K562 (cell line): Measurements from ENCODE around the gene DPH2. TPM values are rescaled to one million over a fixed set of nuclear protein-coding genes. Genes with fewer than 3 reads are reported as not detected.
A peak's percentile ranks its signal among the peaks of the same experiment; 100 is the strongest.

Source experiments
- RB1 ChIP-seq: fragments of 450-650 bp; IDR thresholded peaks from 2 replicates; pipeline ENCODE4 v1.6.1; 2017; ENCODE audit warnings: low read depth, mild to moderate bottlenecking
- RNF2 ChIP-seq: sonication (generic); IDR thresholded peaks from 2 replicates; pipeline ENCODE4 v1.6.1; 2016
- SRSF3 ChIP-seq: fragments of 200-400 bp; formaldehyde crosslinking; IDR thresholded peaks from 2 replicates; pipeline ENCODE4 v1.6.1; 2016; ENCODE audit warnings: mild to moderate bottlenecking, low read length, moderate library complexity; ENCODE audit not compliant: insufficient read depth
- ZNF77 ChIP-seq: fragments of 250-450 bp; sonication (Bioruptor Pico); IDR thresholded peaks from 2 replicates; pipeline ENCODE4 v1.5.0; 2020
- polyA plus RNA-seq, 8 experiments: library from polyadenylated mRNA; depleted of rRNA in 4 of 8; stranded (reverse) in 5 of 8; unstranded in 3 of 8; fragments of >200 nt; fragmentation: Nextera tagmentation in 2 of 8; fragmentation: Illumina TruSeq in 1 of 8; extraction: Ambion mirVana in 2 of 8; extraction: Trizol in 1 of 8; gene quantifications; 2 replicates each; pipeline versions ENCODE4 v1.2.1 to v1.2.3, GENCODE V29; 2011 to 2014; ENCODE audit warnings: inconsistent platforms in 1 of 8, missing spikeins in 1 of 8
- total RNA-seq, 7 experiments: library from RNA; depleted of rRNA in 6 of 7; stranded (reverse); fragments of >200 nt in 6 of 7; fragmentation: Illumina TruSeq in 2 of 7; extraction: Trizol in 2 of 7; gene quantifications; 2 replicates each; pipeline versions ENCODE4 v1.2.1 to v1.2.3, GENCODE V29; 2011 to 2021; ENCODE audit warnings: low replicate concordance in 1 of 7
- TF ChIP-seq, protein P1 (sequence below): fragments of 450-650 bp; IDR thresholded peaks from 2 replicates; pipeline ENCODE4 v1.6.1; 2016; ENCODE audit warnings: mild to moderate bottlenecking
- TF ChIP-seq, protein P2 (sequence below): fragments of 200-800 bp; sonication (Bioruptor generic); IDR thresholded peaks from 2 replicates; pipeline ENCODE4 v1.6.1; 2017; ENCODE audit warnings: missing genetic modification characterization, missing compliant biosample characterization
- TF ChIP-seq, protein P3 (sequence below), 2 experiments: fragments of 250-450 bp in 1 of 2; fragments of 450-650 bp in 1 of 2; sonication (Bioruptor Pico) in 1 of 2; IDR thresholded peaks; 2 replicates each; pipeline versions ENCODE4 v1.6.1 to v1.8.0; 2016 to 2021; ENCODE audit warnings: mild to moderate bottlenecking in 2 of 2, moderate library complexity in 2 of 2, missing compliant biosample characterization in 1 of 2, missing genetic modification characterization in 1 of 2
- TF ChIP-seq, protein P4 (sequence below): fragments of 250-450 bp; sonication (Bioruptor Pico); IDR thresholded peaks from 2 replicates; pipeline ENCODE4 v1.9.0; 2021; ENCODE audit warnings: mild to moderate bottlenecking, inconsistent platforms
- TF ChIP-seq, protein P5 (sequence below): fragments of 450-650 bp; formaldehyde crosslinking; IDR thresholded peaks from 2 replicates; pipeline ENCODE4 v1.4.0; 2020; ENCODE audit warnings: mild to moderate bottlenecking, moderate library complexity
- TF ChIP-seq, protein P6 (sequence below): fragments of 250-450 bp; sonication (Bioruptor Pico); IDR thresholded peaks from 2 replicates; pipeline ENCODE4 v1.8.0; 2021; ENCODE audit warnings: borderline replicate concordance, mild to moderate bottlenecking, moderate library complexity; ENCODE audit not compliant: poor library complexity, severe bottlenecking
- TF ChIP-seq, protein P7 (sequence below), 3 experiments: IDR thresholded peaks in 2 of 3; conservative IDR thresholded peaks in 1 of 3; 2 replicates each; pipeline ENCODE4 v1.5.1; 2011 to 2012; ENCODE audit warnings: low read length in 3 of 3, mild to moderate bottlenecking in 3 of 3, control low read depth in 2 of 3, improper control_type of control experiment in 1 of 3, inconsistent platforms in 1 of 3, low read depth in 1 of 3, mixed read lengths in 1 of 3, moderate library complexity in 1 of 3; ENCODE audit not compliant: insufficient read depth in 2 of 3
- TF ChIP-seq, protein P8 (sequence below): fragments of 250-450 bp; sonication (Bioruptor Pico); IDR thresholded peaks from 2 replicates; pipeline ENCODE4 v1.5.0; 2021

The DPH2 gene
- total and polyA plus RNA-seq, 9 of the 15 experiments (the other 6 are each of a cell fraction or from before 2014, with no cell fraction given): 17.9 to 94.1 (median 68.1) TPM

DNA sequence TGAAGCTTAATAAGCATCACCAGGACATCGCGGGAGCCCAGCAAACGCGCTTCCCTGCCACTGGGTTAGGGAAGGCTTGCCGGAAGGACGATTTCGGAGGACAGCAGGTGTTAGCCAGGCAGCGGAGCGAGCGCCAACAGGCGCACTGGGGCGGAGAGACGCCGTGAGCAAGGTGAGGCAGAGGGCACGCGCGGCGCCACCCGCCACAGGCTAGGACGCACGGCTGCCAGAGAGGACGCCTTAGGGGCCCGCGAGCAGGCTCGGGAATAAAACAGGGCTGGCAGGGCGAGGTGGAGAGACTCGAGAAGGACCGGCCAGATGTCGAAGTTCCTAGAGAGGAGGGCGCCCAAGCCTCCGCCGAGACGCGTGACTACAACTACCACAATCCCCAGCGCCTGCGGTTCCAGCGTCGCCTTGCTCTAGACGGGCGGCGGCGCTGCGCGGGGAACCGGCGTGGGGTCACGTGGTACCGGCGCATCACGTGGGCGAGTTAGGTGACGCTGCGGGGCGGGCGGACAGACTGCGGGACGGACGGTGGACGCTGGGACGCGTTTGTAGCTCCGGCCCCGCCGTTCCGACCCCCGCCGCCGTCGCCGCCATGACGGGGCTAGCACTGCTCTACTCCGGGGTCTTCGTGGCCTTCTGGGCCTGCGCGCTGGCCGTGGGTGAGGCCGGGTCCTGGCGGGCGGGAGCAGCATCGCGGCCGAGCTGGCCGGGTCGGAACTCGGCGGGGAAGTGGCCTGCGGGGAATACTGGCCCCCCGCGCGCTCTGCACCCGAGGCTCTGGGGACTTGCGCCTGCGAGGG lies 4.8 kb downstream of the DPH2 start, which contains the start of gene ATP6V0B (continued):
- TF ChIP-seq, protein P1, sequence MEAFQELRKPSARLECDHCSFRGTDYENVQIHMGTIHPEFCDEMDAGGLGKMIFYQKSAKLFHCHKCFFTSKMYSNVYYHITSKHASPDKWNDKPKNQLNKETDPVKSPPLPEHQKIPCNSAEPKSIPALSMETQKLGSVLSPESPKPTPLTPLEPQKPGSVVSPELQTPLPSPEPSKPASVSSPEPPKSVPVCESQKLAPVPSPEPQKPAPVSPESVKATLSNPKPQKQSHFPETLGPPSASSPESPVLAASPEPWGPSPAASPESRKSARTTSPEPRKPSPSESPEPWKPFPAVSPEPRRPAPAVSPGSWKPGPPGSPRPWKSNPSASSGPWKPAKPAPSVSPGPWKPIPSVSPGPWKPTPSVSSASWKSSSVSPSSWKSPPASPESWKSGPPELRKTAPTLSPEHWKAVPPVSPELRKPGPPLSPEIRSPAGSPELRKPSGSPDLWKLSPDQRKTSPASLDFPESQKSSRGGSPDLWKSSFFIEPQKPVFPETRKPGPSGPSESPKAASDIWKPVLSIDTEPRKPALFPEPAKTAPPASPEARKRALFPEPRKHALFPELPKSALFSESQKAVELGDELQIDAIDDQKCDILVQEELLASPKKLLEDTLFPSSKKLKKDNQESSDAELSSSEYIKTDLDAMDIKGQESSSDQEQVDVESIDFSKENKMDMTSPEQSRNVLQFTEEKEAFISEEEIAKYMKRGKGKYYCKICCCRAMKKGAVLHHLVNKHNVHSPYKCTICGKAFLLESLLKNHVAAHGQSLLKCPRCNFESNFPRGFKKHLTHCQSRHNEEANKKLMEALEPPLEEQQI: no peak
- TF ChIP-seq ZNF77 (CRISPR knock-in tag): no peak
- TF ChIP-seq RB1: peak; percentile 81; the same call in 1 of the 2 replicates
- 0 out of 2 replicates have a peak, but pooled peaks have one; percentile 67 for TF ChIP-seq RNF2
- TF ChIP-seq, protein P2, sequence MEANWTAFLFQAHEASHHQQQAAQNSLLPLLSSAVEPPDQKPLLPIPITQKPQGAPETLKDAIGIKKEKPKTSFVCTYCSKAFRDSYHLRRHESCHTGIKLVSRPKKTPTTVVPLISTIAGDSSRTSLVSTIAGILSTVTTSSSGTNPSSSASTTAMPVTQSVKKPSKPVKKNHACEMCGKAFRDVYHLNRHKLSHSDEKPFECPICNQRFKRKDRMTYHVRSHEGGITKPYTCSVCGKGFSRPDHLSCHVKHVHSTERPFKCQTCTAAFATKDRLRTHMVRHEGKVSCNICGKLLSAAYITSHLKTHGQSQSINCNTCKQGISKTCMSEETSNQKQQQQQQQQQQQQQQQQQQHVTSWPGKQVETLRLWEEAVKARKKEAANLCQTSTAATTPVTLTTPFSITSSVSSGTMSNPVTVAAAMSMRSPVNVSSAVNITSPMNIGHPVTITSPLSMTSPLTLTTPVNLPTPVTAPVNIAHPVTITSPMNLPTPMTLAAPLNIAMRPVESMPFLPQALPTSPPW (CRISPR knock-in tag): peak; percentile 77
- TF ChIP-seq, protein P3, sequence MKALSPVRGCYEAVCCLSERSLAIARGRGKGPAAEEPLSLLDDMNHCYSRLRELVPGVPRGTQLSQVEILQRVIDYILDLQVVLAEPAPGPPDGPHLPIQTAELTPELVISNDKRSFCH (CRISPR knock-in tag; IDR thresholded peaks at IDR 0.05): no peak
- TF ChIP-seq, protein P3 (tag; IDR thresholded peaks at IDR 0.05): peak; percentile 27; the same call in 1 of the 2 replicates
- TF ChIP-seq, protein P4, sequence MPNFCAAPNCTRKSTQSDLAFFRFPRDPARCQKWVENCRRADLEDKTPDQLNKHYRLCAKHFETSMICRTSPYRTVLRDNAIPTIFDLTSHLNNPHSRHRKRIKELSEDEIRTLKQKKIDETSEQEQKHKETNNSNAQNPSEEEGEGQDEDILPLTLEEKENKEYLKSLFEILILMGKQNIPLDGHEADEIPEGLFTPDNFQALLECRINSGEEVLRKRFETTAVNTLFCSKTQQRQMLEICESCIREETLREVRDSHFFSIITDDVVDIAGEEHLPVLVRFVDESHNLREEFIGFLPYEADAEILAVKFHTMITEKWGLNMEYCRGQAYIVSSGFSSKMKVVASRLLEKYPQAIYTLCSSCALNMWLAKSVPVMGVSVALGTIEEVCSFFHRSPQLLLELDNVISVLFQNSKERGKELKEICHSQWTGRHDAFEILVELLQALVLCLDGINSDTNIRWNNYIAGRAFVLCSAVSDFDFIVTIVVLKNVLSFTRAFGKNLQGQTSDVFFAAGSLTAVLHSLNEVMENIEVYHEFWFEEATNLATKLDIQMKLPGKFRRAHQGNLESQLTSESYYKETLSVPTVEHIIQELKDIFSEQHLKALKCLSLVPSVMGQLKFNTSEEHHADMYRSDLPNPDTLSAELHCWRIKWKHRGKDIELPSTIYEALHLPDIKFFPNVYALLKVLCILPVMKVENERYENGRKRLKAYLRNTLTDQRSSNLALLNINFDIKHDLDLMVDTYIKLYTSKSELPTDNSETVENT (CRISPR knock-in tag): peak; percentile 83; the same call in 1 of the 2 replicates
- TF ChIP-seq, protein P5, sequence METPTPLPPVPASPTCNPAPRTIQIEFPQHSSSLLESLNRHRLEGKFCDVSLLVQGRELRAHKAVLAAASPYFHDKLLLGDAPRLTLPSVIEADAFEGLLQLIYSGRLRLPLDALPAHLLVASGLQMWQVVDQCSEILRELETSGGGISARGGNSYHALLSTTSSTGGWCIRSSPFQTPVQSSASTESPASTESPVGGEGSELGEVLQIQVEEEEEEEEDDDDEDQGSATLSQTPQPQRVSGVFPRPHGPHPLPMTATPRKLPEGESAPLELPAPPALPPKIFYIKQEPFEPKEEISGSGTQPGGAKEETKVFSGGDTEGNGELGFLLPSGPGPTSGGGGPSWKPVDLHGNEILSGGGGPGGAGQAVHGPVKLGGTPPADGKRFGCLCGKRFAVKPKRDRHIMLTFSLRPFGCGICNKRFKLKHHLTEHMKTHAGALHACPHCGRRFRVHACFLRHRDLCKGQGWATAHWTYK (CRISPR knock-in tag): peak; percentile 11; the same call in 1 of the 2 replicates
- TF ChIP-seq, protein P6, sequence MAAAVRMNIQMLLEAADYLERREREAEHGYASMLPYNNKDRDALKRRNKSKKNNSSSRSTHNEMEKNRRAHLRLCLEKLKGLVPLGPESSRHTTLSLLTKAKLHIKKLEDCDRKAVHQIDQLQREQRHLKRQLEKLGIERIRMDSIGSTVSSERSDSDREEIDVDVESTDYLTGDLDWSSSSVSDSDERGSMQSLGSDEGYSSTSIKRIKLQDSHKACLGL (CRISPR knock-in tag): peak; percentile 80
- TF ChIP-seq, protein P7, sequence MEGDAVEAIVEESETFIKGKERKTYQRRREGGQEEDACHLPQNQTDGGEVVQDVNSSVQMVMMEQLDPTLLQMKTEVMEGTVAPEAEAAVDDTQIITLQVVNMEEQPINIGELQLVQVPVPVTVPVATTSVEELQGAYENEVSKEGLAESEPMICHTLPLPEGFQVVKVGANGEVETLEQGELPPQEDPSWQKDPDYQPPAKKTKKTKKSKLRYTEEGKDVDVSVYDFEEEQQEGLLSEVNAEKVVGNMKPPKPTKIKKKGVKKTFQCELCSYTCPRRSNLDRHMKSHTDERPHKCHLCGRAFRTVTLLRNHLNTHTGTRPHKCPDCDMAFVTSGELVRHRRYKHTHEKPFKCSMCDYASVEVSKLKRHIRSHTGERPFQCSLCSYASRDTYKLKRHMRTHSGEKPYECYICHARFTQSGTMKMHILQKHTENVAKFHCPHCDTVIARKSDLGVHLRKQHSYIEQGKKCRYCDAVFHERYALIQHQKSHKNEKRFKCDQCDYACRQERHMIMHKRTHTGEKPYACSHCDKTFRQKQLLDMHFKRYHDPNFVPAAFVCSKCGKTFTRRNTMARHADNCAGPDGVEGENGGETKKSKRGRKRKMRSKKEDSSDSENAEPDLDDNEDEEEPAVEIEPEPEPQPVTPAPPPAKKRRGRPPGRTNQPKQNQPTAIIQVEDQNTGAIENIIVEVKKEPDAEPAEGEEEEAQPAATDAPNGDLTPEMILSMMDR (IDR thresholded peaks at IDR 0.05 in 2 of 3, conservative IDR thresholded peaks at IDR 0.05 in 1 of 3; ENCODE audit: insufficient read depth in 2 of 3, low read depth in 1 of 3, low read length in 3 of 3): peak in 1 of 3 experiments; percentile 33; a peak in 2 of 6 replicates
- TF ChIP-seq, protein P8, sequence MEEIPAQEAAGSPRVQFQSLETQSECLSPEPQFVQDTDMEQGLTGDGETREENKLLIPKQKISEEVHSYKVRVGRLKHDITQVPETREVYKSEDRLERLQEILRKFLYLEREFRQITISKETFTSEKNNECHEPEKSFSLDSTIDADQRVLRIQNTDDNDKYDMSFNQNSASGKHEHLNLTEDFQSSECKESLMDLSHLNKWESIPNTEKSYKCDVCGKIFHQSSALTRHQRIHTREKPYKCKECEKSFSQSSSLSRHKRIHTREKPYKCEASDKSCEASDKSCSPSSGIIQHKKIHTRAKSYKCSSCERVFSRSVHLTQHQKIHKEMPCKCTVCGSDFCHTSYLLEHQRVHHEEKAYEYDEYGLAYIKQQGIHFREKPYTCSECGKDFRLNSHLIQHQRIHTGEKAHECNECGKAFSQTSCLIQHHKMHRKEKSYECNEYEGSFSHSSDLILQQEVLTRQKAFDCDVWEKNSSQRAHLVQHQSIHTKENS (CRISPR knock-in tag): no peak
- TF ChIP-seq SRSF3: no peak
